AG09319 (cell line): ENCODE measurements around the gene ARHGAP10.

ENCODE experiments used
- DNase-seq: peaks from one replicate; pipeline ENCODE4 v3.0.0-alpha.2; 2010; ENCODE audit warnings: low read depth; ENCODE audit errors: extremely low read depth
- TF ChIP-seq, protein P1 (sequence below): IDR thresholded peaks from 2 replicates; pipeline ENCODE4 v1.5.1; 2011; ENCODE audit warnings: low read depth, mild to moderate bottlenecking, inconsistent platforms, low read length, moderate library complexity

ARHGAP10 gene

GRCh38 chr4:148007314-148007760 is 275.4 kb downstream of the ARHGAP10 start:
- TF ChIP-seq, protein P1, sequence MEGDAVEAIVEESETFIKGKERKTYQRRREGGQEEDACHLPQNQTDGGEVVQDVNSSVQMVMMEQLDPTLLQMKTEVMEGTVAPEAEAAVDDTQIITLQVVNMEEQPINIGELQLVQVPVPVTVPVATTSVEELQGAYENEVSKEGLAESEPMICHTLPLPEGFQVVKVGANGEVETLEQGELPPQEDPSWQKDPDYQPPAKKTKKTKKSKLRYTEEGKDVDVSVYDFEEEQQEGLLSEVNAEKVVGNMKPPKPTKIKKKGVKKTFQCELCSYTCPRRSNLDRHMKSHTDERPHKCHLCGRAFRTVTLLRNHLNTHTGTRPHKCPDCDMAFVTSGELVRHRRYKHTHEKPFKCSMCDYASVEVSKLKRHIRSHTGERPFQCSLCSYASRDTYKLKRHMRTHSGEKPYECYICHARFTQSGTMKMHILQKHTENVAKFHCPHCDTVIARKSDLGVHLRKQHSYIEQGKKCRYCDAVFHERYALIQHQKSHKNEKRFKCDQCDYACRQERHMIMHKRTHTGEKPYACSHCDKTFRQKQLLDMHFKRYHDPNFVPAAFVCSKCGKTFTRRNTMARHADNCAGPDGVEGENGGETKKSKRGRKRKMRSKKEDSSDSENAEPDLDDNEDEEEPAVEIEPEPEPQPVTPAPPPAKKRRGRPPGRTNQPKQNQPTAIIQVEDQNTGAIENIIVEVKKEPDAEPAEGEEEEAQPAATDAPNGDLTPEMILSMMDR, result no peak
- DNase-seq, result peak; percentile 67

GRCh38 chr4:148007792-148008191 is 275.9 kb downstream of the ARHGAP10 start:
- TF ChIP-seq, protein P1, result no peak
- no peak for DNase-seq

- no peak for DNase-seq
- TF ChIP-seq, protein P1, result no peak
These were observed 283.2 kb downstream of the ARHGAP10 start for GRCh38 chr4:148015058-148015457.

- DNase-seq, result no peak
- TF ChIP-seq, protein P1, result no peak
These were observed 283.6 kb downstream of the ARHGAP10 start for GRCh38 chr4:148015468-148015867.

GRCh38 chr4:148016063-148016637 is 284.3 kb downstream of the ARHGAP10 start:
- DNase-seq, result no peak
- TF ChIP-seq, protein P1, result no peak

DNA sequence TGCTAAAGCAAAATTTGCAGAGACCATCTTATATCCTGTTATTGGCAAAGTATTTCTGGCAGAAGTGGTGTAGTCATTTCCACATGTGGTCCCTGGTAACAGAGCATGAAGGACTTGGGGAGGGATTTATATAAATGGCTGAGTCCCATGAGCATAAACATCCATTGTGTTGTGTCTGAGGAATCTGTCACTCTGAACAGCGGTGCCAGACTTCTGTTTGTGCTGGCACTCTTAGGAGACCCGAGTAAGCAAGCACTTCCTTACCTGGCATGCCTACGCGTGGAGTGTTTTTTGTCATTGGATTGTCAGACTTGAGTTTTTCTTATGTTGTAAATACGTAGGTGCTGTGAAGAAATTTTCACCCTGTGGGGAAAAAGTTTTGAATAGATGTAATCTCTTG is 285.9 kb downstream of the ARHGAP10 start:
- TF ChIP-seq, protein P1, result no peak
- DNase-seq, result no peak

- DNase-seq, result no peak
- TF ChIP-seq, protein P1, result no peak
These were observed 289.8 kb downstream of the ARHGAP10 start for GRCh38 chr4:148021686-148022085.
